B cell (primary cell): ENCODE results near the gene IQCK.

Experiments used
- EZH2 ChIP-seq: IDR thresholded peaks from 2 replicates; pipeline ENCODE4 v1.6.1; 2012; ENCODE audit warnings: borderline replicate concordance, low read depth, mild to moderate bottlenecking, moderate library complexity, low read length; ENCODE audit not compliant: insufficient read depth, poor library complexity, severe bottlenecking
- TF ChIP-seq, protein P1 (sequence below): fragments of 200-600 bp; IDR thresholded peaks from one replicate; pipeline ENCODE4 v1.8.0; 2022; ENCODE audit warnings: antibody characterized with exemption, mild to moderate bottlenecking

DNA sequence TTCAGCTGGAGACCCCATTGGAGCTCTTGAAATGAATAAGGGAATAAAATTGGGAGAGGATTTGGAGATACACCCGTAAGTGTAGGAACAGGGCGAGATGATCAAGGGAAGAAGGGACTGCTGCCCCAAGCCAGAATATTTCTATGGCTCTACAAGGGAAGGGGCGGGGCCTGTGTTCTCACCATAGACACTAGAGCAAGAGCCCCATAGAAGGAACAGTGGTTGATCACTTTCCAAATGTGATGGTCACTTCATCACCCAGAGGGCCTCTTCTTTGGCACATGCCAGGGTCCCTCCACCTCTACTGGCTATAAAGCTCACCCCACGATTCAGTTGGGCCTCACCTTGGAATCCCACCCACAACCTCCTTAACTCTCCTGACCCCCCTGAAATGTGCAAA, 141.5 kb downstream of the IQCK start:
- TF ChIP-seq, protein P1, sequence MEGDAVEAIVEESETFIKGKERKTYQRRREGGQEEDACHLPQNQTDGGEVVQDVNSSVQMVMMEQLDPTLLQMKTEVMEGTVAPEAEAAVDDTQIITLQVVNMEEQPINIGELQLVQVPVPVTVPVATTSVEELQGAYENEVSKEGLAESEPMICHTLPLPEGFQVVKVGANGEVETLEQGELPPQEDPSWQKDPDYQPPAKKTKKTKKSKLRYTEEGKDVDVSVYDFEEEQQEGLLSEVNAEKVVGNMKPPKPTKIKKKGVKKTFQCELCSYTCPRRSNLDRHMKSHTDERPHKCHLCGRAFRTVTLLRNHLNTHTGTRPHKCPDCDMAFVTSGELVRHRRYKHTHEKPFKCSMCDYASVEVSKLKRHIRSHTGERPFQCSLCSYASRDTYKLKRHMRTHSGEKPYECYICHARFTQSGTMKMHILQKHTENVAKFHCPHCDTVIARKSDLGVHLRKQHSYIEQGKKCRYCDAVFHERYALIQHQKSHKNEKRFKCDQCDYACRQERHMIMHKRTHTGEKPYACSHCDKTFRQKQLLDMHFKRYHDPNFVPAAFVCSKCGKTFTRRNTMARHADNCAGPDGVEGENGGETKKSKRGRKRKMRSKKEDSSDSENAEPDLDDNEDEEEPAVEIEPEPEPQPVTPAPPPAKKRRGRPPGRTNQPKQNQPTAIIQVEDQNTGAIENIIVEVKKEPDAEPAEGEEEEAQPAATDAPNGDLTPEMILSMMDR: no peak
- no peak for TF ChIP-seq EZH2
